Endodermal cell (in vitro differentiated cells): ENCODE measurements around the gene ITGB7. TPM values are rescaled to one million over a fixed set of nuclear protein-coding genes. Genes with fewer than 3 reads are reported as not detected.

Source experiments
- DNase-seq: peaks from one replicate; pipeline ENCODE4 v3.0.0-alpha.2; 2017
- H3K27ac ChIP-seq: 2 replicates; pipeline ENCODE4 v1.5.1; 2013; ENCODE audit warnings: mild to moderate bottlenecking, low read depth, low read length, moderate library complexity
- H3K27me3 ChIP-seq: 2 replicates; pipeline ENCODE4 v1.6.1; 2013; ENCODE audit warnings: mild to moderate bottlenecking, low read length, moderate library complexity; ENCODE audit not compliant: insufficient read depth, control insufficient read depth, poor library complexity, severe bottlenecking
- H3K36me3 ChIP-seq: 2 replicates; pipeline ENCODE4 v1.7.0; 2013; ENCODE audit warnings: mild to moderate bottlenecking, low read length, moderate library complexity; ENCODE audit not compliant: control insufficient read depth, insufficient read depth
- H3K4me1 ChIP-seq: one replicate; pipeline ENCODE4 v1.7.0; 2013; ENCODE audit warnings: low read length; ENCODE audit not compliant: control insufficient read depth, insufficient read depth
- H3K4me3 ChIP-seq: 2 replicates; pipeline ENCODE4 v1.5.1; 2013; ENCODE audit warnings: mild to moderate bottlenecking, low read length, moderate library complexity
- H3K9ac ChIP-seq: 2 replicates; pipeline ENCODE4 v1.6.1; 2013; ENCODE audit warnings: mild to moderate bottlenecking, low read length, moderate library complexity; ENCODE audit not compliant: poor library complexity, severe bottlenecking; ENCODE audit errors: extremely low read depth
- H3K9me3 ChIP-seq: 2 replicates; pipeline ENCODE4 v1.6.1; 2013; ENCODE audit warnings: mild to moderate bottlenecking, low read length, moderate library complexity; ENCODE audit not compliant: control insufficient read depth
- H3K27ac Mint-ChIP-seq: 2 replicates; pipeline ENCODE4 v1.8.0; 2020; ENCODE audit warnings: mixed read lengths
- H3K27me3 Mint-ChIP-seq: 2 replicates; pipeline ENCODE4 v1.8.0; 2021; ENCODE audit warnings: mild to moderate bottlenecking, mixed read lengths; ENCODE audit not compliant: insufficient read depth
- H3K36me3 Mint-ChIP-seq: 2 replicates; pipeline ENCODE4 v1.8.0; 2020; ENCODE audit warnings: low read depth, mixed read lengths
- H3K4me1 Mint-ChIP-seq: 2 replicates; pipeline ENCODE4 v1.8.0; 2020; ENCODE audit warnings: mixed read lengths
- H3K4me3 Mint-ChIP-seq: 2 replicates; pipeline ENCODE4 v1.8.0; 2020; ENCODE audit warnings: mild to moderate bottlenecking, moderate library complexity, mixed read lengths
- H3K9me3 Mint-ChIP-seq: 2 replicates; pipeline ENCODE4 v1.8.0; 2020; ENCODE audit warnings: mild to moderate bottlenecking, mixed read lengths
- WGBS, 2 experiments: methylation state at CpG; one replicate each; pipeline versions ENCODE4 v1.1.5 to v1.1.7; 2013; ENCODE audit warnings: missing lambda C conversion rate in 2 of 2, mixed read lengths in 1 of 2; ENCODE audit not compliant: insufficient coverage in 1 of 2, insufficient read length in 1 of 2; 5-methylcytosine and 5-hydroxymethylcytosine counted together
- total RNA-seq, 2 donors: library from RNA; stranded (reverse); fragmentation: NEBNext Ultra II Directional in 1 of 2; extraction: Animal tissue kit (Norgen Biotek cat#: 25700) in 1 of 2; gene quantifications; 2 replicates in 1 of 2; 3 replicates in 1 of 2; pipeline ENCODE4 v1.2.1, GENCODE V29; 2021
- TF ChIP-seq, protein P1 (sequence below): fragments of 200-600 bp; sonication (generic); conservative IDR thresholded peaks from 2 replicates; pipeline ENCODE4 v1.5.0; 2021; ENCODE audit warnings: antibody characterized with exemption, mild to moderate bottlenecking

ITGB7 gene
- total RNA-seq, 2 donors from 2014 or later: 1.4 TPM

DNA sequence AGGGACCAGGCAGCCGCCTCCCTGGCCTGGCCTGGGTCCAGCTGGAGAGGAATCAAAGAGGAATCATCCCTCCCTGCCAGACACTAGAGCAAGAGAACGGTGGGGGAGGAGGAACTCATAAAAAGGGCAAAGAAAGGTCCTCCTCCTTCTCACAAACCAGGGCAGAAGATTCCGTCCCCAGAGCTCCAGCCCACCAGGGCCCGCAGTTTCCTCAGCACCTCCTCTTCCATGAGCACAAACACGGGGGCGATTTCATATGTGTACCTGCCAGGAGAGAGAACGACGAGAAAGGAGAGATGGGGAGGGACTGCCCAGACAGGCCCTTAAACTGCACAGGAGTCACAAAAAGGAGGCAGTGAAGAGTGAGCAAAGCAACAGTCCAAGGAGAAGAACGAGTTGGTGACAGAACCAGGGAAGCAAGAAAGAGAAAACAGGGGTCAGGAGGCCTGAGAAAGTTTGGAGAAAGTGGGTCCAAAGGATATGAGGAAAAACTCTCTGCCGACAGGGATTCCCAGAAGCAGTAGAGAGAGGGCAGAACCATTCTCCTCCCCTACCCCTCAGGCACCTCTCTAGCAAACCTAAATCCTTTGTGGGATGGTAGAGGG, 35.2 kb downstream of the ITGB7 start:
- H3K9me3 ChIP-seq: no peaks in the 10 kb centered on the region
- H3K4me3 ChIP-seq: no peak overlapping the region
- no peaks in the 10 kb centered on the region for H3K9me3 Mint-ChIP-seq
- H3K9ac ChIP-seq: no peak overlapping the region
- peaks cover 61% of the 10 kb centered on the region for H3K27me3 Mint-ChIP-seq
- H3K36me3 ChIP-seq: no peaks in the 10 kb centered on the region
- H3K36me3 Mint-ChIP-seq: peaks cover 10% of the 10 kb centered on the region
- H3K27ac Mint-ChIP-seq: no peak overlapping the region
- no peak overlapping the region for H3K27ac ChIP-seq
- TF ChIP-seq, protein P1, sequence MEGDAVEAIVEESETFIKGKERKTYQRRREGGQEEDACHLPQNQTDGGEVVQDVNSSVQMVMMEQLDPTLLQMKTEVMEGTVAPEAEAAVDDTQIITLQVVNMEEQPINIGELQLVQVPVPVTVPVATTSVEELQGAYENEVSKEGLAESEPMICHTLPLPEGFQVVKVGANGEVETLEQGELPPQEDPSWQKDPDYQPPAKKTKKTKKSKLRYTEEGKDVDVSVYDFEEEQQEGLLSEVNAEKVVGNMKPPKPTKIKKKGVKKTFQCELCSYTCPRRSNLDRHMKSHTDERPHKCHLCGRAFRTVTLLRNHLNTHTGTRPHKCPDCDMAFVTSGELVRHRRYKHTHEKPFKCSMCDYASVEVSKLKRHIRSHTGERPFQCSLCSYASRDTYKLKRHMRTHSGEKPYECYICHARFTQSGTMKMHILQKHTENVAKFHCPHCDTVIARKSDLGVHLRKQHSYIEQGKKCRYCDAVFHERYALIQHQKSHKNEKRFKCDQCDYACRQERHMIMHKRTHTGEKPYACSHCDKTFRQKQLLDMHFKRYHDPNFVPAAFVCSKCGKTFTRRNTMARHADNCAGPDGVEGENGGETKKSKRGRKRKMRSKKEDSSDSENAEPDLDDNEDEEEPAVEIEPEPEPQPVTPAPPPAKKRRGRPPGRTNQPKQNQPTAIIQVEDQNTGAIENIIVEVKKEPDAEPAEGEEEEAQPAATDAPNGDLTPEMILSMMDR: no peak
- DNase-seq: peak; percentile 29
- H3K27me3 ChIP-seq: no peaks in the 10 kb centered on the region
- H3K4me1 Mint-ChIP-seq: peaks cover 27% of the 10 kb centered on the region
- WGBS, 2 experiments: 89 to 90% methylated on average over 6 to 9 of the region's 10 CpGs
- peaks cover 4% of the 10 kb centered on the region for H3K4me1 ChIP-seq
- H3K4me3 Mint-ChIP-seq: no peak overlapping the region

DNA sequence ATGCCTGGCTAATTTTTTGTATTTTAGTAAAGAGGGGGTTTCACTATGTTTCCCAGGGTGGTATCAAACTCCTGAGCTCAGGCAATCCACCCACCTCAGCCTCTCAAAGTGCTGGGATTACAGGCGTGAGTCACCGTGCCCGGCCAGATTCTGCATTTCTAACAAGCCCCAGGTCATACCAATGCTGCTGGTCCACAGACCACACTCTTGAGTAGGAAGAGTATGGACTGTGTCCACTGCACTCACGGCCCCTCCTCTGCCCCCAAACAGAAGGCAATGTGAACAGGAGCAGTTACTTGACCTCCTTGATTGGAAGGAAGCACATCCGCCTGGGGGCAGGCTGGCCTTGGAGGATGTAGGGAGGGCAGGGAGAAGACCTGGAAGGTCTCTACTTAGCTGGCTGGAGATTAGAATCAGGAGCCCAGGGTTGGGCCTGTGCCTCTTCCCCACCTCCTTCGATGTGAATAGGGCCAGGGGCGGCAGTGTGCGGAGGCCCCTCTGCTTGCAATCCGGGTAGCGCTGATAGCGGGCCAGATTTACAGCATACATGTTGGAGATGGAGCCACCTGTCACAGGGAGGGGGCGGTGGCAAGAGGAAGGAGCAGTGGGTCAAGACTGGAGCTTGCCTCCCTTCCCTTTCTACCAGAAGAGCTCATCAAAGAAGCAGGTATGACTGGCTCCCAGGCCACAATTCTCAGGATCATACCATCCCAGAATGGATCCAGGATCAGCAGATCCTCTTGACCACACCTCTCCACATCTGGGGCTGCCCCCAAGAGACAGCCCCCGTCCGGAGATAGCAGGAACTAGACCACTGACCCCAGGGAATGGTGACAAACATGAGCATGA, 36.0 kb downstream of the ITGB7 start:
- Histone ChIP-seq H3K9me3 (no peaks in the 10 kb centered on the region), H3K4me3 (no peak overlapping the region), H3K4me1 (peaks cover 4% of the 10 kb centered on the region), H3K9ac (no peak overlapping the region), H3K36me3 (peaks cover under 1% of the 10 kb centered on the region), H3K27ac (no peak overlapping the region), H3K27me3 (no peaks in the 10 kb centered on the region)
- 95 to 100% methylated on average over 6 to 14 of the region's 14 CpGs for WGBS, 2 experiments
- Mint-ChIP-seq H3K4me1 (peaks cover 27% of the 10 kb centered on the region), H3K9me3 (no peaks in the 10 kb centered on the region), H3K4me3 (no peak overlapping the region), H3K36me3 (peaks cover 12% of the 10 kb centered on the region), H3K27ac (no peak overlapping the region), H3K27me3 (peaks cover 67% of the 10 kb centered on the region)
- TF ChIP-seq, protein P1: no peak
- DNase-seq: peak; percentile 41

DNA sequence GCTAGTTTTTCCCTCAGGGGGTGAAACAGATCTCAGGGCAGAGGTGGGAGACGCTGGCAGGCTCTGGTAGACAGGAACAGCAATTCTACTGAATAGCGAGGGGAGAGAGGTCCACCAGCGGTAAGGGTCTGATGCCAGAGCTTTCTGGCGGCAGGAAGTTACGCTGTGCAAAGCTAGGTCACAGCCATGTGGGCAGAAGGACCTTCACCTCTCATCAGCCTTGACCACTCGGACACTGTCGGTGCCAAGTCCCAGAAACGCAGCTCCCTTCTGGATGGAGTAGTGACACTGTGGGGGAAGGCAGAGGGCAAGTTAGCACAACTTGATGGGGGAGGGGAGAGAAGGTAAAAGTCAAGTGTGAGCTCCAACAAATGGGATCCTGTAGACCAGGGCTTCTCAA, 36.8 kb downstream of the ITGB7 start:
- no peak overlapping the region for H3K4me3 Mint-ChIP-seq
- H3K9ac ChIP-seq: no peak overlapping the region
- 90 to 91% methylated on average over 2 to 8 of the region's 8 CpGs for WGBS, 2 experiments
- no peaks in the 10 kb centered on the region for H3K27me3 ChIP-seq
- TF ChIP-seq, protein P1: no peak
- H3K9me3 ChIP-seq: no peaks in the 10 kb centered on the region
- peaks cover 68% of the 10 kb centered on the region for H3K27me3 Mint-ChIP-seq
- H3K27ac ChIP-seq: no peak overlapping the region
- peak; percentile 44 for DNase-seq
- H3K36me3 ChIP-seq: peaks cover 6% of the 10 kb centered on the region
- H3K36me3 Mint-ChIP-seq: peaks cover 12% of the 10 kb centered on the region
- H3K9me3 Mint-ChIP-seq: no peaks in the 10 kb centered on the region
- no peak overlapping the region for H3K4me3 ChIP-seq
- peaks cover 19% of the 10 kb centered on the region for H3K4me1 Mint-ChIP-seq
- no peaks in the 10 kb centered on the region for H3K4me1 ChIP-seq
- H3K27ac Mint-ChIP-seq: no peak overlapping the region
